WTC11 (cell line): ENCODE results near the gene DDX10. TPM values are rescaled to one million over a fixed set of nuclear protein-coding genes. Genes with fewer than 3 reads are reported as not detected.

Experiments
- ATAC-seq: fragments of 200-7000 bp; cut with Tn5 transposase; 2 replicates; pipeline ENCODE4 v1.10.0; 2021; ENCODE audit warnings: mild to moderate bottlenecking, moderate library complexity
- CTCF ChIA-PET: fragments of 300-600 bp; sonication (Branson Sonifier 250); formaldehyde crosslinking; loops from one replicate; lab custom pipeline; 2021; ENCODE audit warnings: antibody characterized with exemption; lab: Charles Lee
- POLR2A ChIA-PET: fragments of 350-600 bp; sonication (Branson Sonifier 250); formaldehyde crosslinking; loops from one replicate; lab custom pipeline; 2021; ENCODE audit warnings: antibody characterized with exemption; lab: Charles Lee
- DNase-seq: peaks from one replicate; pipeline ENCODE4 v3.0.0; 2021; ENCODE audit warnings: low spot score
- H3K27ac Mint-ChIP-seq: 2 replicates; pipeline ENCODE4 v1.8.0; 2021; ENCODE audit warnings: mixed read lengths
- H3K27me3 Mint-ChIP-seq: 2 replicates; pipeline ENCODE4 v1.8.0; 2021; ENCODE audit warnings: low read depth, mild to moderate bottlenecking, moderate library complexity, mixed read lengths
- H3K36me3 Mint-ChIP-seq: 2 replicates; pipeline ENCODE4 v1.8.0; 2021; ENCODE audit warnings: mixed read lengths
- H3K4me1 Mint-ChIP-seq: 2 replicates; pipeline ENCODE4 v1.8.0; 2022; ENCODE audit warnings: mixed read lengths
- H3K4me3 Mint-ChIP-seq: 2 replicates; pipeline ENCODE4 v1.8.0; 2021; ENCODE audit warnings: mild to moderate bottlenecking, moderate library complexity, mixed read lengths
- H3K9me3 Mint-ChIP-seq: 2 replicates; pipeline ENCODE4 v1.8.0; 2021; ENCODE audit warnings: mixed read lengths
- EMX1 ChIP-seq: fragments of 250-450 bp; sonication (Bioruptor Pico); IDR thresholded peaks from 2 replicates; pipeline ENCODE4 v1.8.0; 2021; ENCODE audit warnings: mild to moderate bottlenecking
- ETV6 ChIP-seq: sonication (generic); formaldehyde crosslinking; IDR thresholded peaks from 2 replicates; pipeline ENCODE4 v1.8.1; 2022; ENCODE audit warnings: mild to moderate bottlenecking, missing genetic modification reagents
- MXD4 ChIP-seq: fragments of 250-450 bp; sonication (Bioruptor Pico); IDR thresholded peaks from 2 replicates; pipeline ENCODE4 v1.8.0; 2021; ENCODE audit warnings: mild to moderate bottlenecking, moderate library complexity, borderline replicate concordance
- NR1H2 ChIP-seq: sonication (generic); formaldehyde crosslinking; IDR thresholded peaks from 2 replicates; pipeline ENCODE4 v1.9.0; 2021; ENCODE audit warnings: mild to moderate bottlenecking, moderate library complexity, missing genetic modification reagents
- OVOL2 ChIP-seq: fragments of 250-450 bp; sonication (Bioruptor Pico); IDR thresholded peaks from 2 replicates; pipeline ENCODE4 v1.9.0; 2021; ENCODE audit warnings: mild to moderate bottlenecking, borderline replicate concordance
- SMAD4 ChIP-seq: sonication (generic); formaldehyde crosslinking; IDR thresholded peaks from 2 replicates; pipeline ENCODE4 v1.8.0; 2022; ENCODE audit warnings: mild to moderate bottlenecking, missing genetic modification reagents
- TCF7 ChIP-seq: sonication (generic); formaldehyde crosslinking; IDR thresholded peaks from 2 replicates; pipeline ENCODE4 v1.8.0; 2022; ENCODE audit warnings: mild to moderate bottlenecking, low read depth, missing genetic modification reagents, moderate library complexity
- ZBTB21 ChIP-seq: sonication (generic); formaldehyde crosslinking; IDR thresholded peaks from 2 replicates; pipeline ENCODE4 v1.8.1; 2023; ENCODE audit warnings: mild to moderate bottlenecking, missing genetic modification reagents, borderline replicate concordance
- ZNF219 ChIP-seq: sonication (generic); formaldehyde crosslinking; IDR thresholded peaks from 2 replicates; pipeline ENCODE4 v1.8.0; 2023; ENCODE audit warnings: missing genetic modification reagents, mild to moderate bottlenecking, borderline replicate concordance
- total RNA-seq: library from RNA; stranded (reverse); gene quantifications from 3 replicates; pipeline ENCODE4 v1.2.3, GENCODE V29; 2021
- TF ChIP-seq, protein P1 (sequence below): sonication (generic); formaldehyde crosslinking; IDR thresholded peaks from 2 replicates; pipeline ENCODE4 v1.8.1; 2023; ENCODE audit warnings: mild to moderate bottlenecking, missing genetic modification reagents, borderline replicate concordance
- TF ChIP-seq, protein P2 (sequence below): sonication (generic); formaldehyde crosslinking; IDR thresholded peaks from 2 replicates; pipeline ENCODE4 v1.8.1; 2023; ENCODE audit warnings: mild to moderate bottlenecking, missing genetic modification reagents, moderate library complexity
- TF ChIP-seq, protein P3 (sequence below): sonication (generic); formaldehyde crosslinking; IDR thresholded peaks from 2 replicates; pipeline ENCODE4 v1.8.1; 2023; ENCODE audit warnings: mild to moderate bottlenecking, missing genetic modification reagents
- TF ChIP-seq, protein P4 (sequence below): sonication (generic); formaldehyde crosslinking; IDR thresholded peaks from 2 replicates; pipeline ENCODE4 v1.8.0; 2023; ENCODE audit warnings: mild to moderate bottlenecking, missing genetic modification reagents
- TF ChIP-seq, protein P5 (sequence below): fragments of 250-450 bp; sonication (Bioruptor Pico); IDR thresholded peaks from 2 replicates; pipeline ENCODE4 v1.9.0; 2021; ENCODE audit warnings: mild to moderate bottlenecking
- TF ChIP-seq, protein P6 (sequence below): fragments of 250-450 bp; sonication (Bioruptor Pico); IDR thresholded peaks from 2 replicates; pipeline ENCODE4 v1.8.0; 2021; ENCODE audit warnings: mild to moderate bottlenecking
- TF ChIP-seq, protein P7 (sequence below): sonication (generic); formaldehyde crosslinking; IDR thresholded peaks from 2 replicates; pipeline ENCODE4 v1.8.0; 2022; ENCODE audit warnings: mild to moderate bottlenecking, missing genetic modification reagents
- TF ChIP-seq, protein P8 (sequence below): fragments of 250-450 bp; sonication (Bioruptor Pico); IDR thresholded peaks from 2 replicates; pipeline ENCODE4 v1.9.0; 2021; ENCODE audit warnings: moderate library complexity, mild to moderate bottlenecking, inconsistent platforms, borderline replicate concordance

DDX10 gene
- total RNA-seq, 1 experiment from 2014 or later, result 56.8 TPM

DNA sequence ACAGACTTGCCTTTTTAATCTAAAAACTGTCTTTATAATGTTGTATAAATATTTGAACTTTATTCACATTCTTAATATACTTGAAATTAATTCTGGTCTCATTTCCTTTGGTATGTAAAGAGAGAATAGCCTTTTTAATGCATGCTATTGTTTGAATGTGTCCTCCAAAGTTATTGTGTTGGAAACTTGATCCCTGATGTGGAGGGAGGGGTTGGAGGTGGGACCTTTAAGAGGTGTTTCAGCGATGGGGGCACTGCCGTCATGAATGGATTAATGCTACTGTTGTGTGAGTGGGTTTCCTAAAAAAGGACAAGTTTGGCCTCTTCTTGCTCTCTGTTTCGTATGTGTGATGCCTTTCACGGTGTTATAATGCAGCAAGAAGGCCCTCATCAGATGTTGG, 131.7 kb downstream of the DDX10 start:
- CTCF ChIA-PET, result no interaction called here
- Mint-ChIP-seq H3K27me3 (no peaks in the 10 kb centered on the region), H3K4me1 (peaks cover 33% of the 10 kb centered on the region), H3K9me3 (peaks cover 3% of the 10 kb centered on the region), H3K36me3 (peaks cover 2% of the 10 kb centered on the region; the same call in 1 of the 2 replicates), H3K27ac (no peak overlapping the region), H3K4me3 (no peak overlapping the region)
- ATAC-seq (peak; percentile 52), DNase-seq (no peak)
- TF ChIP-seq EMX1 (CRISPR knock-in tag) (no peak), SMAD4 (CRISPR knock-in tag) (no peak), TCF7 (CRISPR knock-in tag) (no peak), OVOL2 (CRISPR knock-in tag) (no peak), MXD4 (CRISPR knock-in tag) (no peak), ETV6 (CRISPR knock-in tag) (no peak), ZBTB21 (no peak), ZNF219 (CRISPR knock-in tag) (no peak), NR1H2 (CRISPR knock-in tag) (no peak)
- TF ChIP-seq, protein P1, sequence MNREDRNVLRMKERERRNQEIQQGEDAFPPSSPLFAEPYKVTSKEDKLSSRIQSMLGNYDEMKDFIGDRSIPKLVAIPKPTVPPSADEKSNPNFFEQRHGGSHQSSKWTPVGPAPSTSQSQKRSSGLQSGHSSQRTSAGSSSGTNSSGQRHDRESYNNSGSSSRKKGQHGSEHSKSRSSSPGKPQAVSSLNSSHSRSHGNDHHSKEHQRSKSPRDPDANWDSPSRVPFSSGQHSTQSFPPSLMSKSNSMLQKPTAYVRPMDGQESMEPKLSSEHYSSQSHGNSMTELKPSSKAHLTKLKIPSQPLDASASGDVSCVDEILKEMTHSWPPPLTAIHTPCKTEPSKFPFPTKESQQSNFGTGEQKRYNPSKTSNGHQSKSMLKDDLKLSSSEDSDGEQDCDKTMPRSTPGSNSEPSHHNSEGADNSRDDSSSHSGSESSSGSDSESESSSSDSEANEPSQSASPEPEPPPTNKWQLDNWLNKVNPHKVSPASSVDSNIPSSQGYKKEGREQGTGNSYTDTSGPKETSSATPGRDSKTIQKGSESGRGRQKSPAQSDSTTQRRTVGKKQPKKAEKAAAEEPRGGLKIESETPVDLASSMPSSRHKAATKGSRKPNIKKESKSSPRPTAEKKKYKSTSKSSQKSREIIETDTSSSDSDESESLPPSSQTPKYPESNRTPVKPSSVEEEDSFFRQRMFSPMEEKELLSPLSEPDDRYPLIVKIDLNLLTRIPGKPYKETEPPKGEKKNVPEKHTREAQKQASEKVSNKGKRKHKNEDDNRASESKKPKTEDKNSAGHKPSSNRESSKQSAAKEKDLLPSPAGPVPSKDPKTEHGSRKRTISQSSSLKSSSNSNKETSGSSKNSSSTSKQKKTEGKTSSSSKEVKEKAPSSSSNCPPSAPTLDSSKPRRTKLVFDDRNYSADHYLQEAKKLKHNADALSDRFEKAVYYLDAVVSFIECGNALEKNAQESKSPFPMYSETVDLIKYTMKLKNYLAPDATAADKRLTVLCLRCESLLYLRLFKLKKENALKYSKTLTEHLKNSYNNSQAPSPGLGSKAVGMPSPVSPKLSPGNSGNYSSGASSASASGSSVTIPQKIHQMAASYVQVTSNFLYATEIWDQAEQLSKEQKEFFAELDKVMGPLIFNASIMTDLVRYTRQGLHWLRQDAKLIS (CRISPR knock-in tag), result no peak
- TF ChIP-seq, protein P2, sequence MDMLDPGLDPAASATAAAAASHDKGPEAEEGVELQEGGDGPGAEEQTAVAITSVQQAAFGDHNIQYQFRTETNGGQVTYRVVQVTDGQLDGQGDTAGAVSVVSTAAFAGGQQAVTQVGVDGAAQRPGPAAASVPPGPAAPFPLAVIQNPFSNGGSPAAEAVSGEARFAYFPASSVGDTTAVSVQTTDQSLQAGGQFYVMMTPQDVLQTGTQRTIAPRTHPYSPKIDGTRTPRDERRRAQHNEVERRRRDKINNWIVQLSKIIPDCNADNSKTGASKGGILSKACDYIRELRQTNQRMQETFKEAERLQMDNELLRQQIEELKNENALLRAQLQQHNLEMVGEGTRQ, result no peak
- TF ChIP-seq, protein P3, sequence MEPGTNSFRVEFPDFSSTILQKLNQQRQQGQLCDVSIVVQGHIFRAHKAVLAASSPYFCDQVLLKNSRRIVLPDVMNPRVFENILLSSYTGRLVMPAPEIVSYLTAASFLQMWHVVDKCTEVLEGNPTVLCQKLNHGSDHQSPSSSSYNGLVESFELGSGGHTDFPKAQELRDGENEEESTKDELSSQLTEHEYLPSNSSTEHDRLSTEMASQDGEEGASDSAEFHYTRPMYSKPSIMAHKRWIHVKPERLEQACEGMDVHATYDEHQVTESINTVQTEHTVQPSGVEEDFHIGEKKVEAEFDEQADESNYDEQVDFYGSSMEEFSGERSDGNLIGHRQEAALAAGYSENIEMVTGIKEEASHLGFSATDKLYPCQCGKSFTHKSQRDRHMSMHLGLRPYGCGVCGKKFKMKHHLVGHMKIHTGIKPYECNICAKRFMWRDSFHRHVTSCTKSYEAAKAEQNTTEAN (CRISPR knock-in tag), result no peak
- TF ChIP-seq, protein P4, sequence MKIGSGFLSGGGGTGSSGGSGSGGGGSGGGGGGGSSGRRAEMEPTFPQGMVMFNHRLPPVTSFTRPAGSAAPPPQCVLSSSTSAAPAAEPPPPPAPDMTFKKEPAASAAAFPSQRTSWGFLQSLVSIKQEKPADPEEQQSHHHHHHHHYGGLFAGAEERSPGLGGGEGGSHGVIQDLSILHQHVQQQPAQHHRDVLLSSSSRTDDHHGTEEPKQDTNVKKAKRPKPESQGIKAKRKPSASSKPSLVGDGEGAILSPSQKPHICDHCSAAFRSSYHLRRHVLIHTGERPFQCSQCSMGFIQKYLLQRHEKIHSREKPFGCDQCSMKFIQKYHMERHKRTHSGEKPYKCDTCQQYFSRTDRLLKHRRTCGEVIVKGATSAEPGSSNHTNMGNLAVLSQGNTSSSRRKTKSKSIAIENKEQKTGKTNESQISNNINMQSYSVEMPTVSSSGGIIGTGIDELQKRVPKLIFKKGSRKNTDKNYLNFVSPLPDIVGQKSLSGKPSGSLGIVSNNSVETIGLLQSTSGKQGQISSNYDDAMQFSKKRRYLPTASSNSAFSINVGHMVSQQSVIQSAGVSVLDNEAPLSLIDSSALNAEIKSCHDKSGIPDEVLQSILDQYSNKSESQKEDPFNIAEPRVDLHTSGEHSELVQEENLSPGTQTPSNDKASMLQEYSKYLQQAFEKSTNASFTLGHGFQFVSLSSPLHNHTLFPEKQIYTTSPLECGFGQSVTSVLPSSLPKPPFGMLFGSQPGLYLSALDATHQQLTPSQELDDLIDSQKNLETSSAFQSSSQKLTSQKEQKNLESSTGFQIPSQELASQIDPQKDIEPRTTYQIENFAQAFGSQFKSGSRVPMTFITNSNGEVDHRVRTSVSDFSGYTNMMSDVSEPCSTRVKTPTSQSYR, result no peak
- TF ChIP-seq, protein P5, sequence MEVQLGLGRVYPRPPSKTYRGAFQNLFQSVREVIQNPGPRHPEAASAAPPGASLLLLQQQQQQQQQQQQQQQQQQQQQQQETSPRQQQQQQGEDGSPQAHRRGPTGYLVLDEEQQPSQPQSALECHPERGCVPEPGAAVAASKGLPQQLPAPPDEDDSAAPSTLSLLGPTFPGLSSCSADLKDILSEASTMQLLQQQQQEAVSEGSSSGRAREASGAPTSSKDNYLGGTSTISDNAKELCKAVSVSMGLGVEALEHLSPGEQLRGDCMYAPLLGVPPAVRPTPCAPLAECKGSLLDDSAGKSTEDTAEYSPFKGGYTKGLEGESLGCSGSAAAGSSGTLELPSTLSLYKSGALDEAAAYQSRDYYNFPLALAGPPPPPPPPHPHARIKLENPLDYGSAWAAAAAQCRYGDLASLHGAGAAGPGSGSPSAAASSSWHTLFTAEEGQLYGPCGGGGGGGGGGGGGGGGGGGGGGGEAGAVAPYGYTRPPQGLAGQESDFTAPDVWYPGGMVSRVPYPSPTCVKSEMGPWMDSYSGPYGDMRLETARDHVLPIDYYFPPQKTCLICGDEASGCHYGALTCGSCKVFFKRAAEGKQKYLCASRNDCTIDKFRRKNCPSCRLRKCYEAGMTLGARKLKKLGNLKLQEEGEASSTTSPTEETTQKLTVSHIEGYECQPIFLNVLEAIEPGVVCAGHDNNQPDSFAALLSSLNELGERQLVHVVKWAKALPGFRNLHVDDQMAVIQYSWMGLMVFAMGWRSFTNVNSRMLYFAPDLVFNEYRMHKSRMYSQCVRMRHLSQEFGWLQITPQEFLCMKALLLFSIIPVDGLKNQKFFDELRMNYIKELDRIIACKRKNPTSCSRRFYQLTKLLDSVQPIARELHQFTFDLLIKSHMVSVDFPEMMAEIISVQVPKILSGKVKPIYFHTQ (CRISPR knock-in tag), result no peak
- TF ChIP-seq, protein P6, sequence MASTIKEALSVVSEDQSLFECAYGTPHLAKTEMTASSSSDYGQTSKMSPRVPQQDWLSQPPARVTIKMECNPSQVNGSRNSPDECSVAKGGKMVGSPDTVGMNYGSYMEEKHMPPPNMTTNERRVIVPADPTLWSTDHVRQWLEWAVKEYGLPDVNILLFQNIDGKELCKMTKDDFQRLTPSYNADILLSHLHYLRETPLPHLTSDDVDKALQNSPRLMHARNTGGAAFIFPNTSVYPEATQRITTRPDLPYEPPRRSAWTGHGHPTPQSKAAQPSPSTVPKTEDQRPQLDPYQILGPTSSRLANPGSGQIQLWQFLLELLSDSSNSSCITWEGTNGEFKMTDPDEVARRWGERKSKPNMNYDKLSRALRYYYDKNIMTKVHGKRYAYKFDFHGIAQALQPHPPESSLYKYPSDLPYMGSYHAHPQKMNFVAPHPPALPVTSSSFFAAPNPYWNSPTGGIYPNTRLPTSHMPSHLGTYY (CRISPR knock-in tag), result no peak
- TF ChIP-seq, protein P7, sequence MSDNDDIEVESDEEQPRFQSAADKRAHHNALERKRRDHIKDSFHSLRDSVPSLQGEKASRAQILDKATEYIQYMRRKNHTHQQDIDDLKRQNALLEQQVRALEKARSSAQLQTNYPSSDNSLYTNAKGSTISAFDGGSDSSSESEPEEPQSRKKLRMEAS (CRISPR knock-in tag), result no peak
- TF ChIP-seq, protein P8, sequence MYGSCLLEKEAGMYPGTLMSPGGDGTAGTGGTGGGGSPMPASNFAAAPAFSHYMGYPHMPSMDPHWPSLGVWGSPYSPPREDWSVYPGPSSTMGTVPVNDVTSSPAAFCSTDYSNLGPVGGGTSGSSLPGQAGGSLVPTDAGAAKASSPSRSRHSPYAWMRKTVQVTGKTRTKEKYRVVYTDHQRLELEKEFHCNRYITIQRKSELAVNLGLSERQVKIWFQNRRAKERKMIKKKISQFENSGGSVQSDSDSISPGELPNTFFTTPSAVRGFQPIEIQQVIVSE (CRISPR knock-in tag), result no peak
- POLR2A ChIA-PET, result no interaction called here
